Activated T-helper 1 cell treated with Interleukin-2 at 50 U/mL for 16 hours (primary cell): ENCODE results near the gene TXNIP.

ENCODE experiments used
- DNase-seq: peaks from one replicate; pipeline ENCODE4 v3.0.0-alpha.2; 2020; ENCODE audit warnings: low read depth

Gene TXNIP

GRCh38 chr1:145985502-145986439 lies 10.6 kb downstream of the TXNIP start:
- DNase-seq: no peak

GRCh38 chr1:145985129-145985501 lies 11.3 kb downstream of the TXNIP start:
- DNase-seq: no peak

GRCh38 chr1:145983960-145984830 lies 12.2 kb downstream of the TXNIP start:
- no peak for DNase-seq

- DNase-seq: no peak
Observed at GRCh38 chr1:145983206-145983675, 13.1 kb downstream of the TXNIP start.

GRCh38 chr1:145982010-145982723 lies 14.2 kb downstream of the TXNIP start:
- no peak for DNase-seq

- no peak for DNase-seq
Observed at GRCh38 chr1:145980457-145980994, 15.9 kb downstream of the TXNIP start.

- no peak for DNase-seq
Observed at GRCh38 chr1:145979746-145980456, 16.5 kb downstream of the TXNIP start.

GRCh38 chr1:145978854-145979745 lies 17.3 kb downstream of the TXNIP start:
- peak; percentile 55 for DNase-seq

- DNase-seq: no peak
Observed at GRCh38 chr1:145978471-145978853, 17.9 kb downstream of the TXNIP start.

GRCh38 chr1:145977486-145978470 lies 18.6 kb downstream of the TXNIP start:
- peak; percentile 47 for DNase-seq

GRCh38 chr1:145977016-145977415 lies 19.4 kb downstream of the TXNIP start:
- DNase-seq: no peak

GRCh38 chr1:145975216-145975615 lies 21.2 kb downstream of the TXNIP start:
- no peak for DNase-seq

GRCh38 chr1:145974721-145975120 lies 21.7 kb downstream of the TXNIP start:
- no peak for DNase-seq

GRCh38 chr1:145972580-145972979 lies 23.8 kb downstream of the TXNIP start:
- DNase-seq: no peak

- DNase-seq: no peak
Observed at GRCh38 chr1:145967288-145967687, 29.1 kb downstream of the TXNIP start.

GRCh38 chr1:145965119-145965744 lies 31.1 kb downstream of the TXNIP start:
- no peak for DNase-seq

- DNase-seq: peak; percentile 80
Observed at GRCh38 chr1:145964328-145965118, 31.9 kb downstream of the TXNIP start, which contains the start of the genes ANKRD34A and POLR3GL. Gene ANKRD34A (minus strand): TSS chr1:145964575. CDS start chr1:145961759, 2,816 bp downstream. Gene POLR3GL (plus strand): TSS chr1:145964690. CDS start chr1:145974866, 10,176 bp downstream.
